Activated T-cell treated with anti-CD3 and anti-CD28 coated beads, Interleukin-2, amount 50 U/mL, for 48 hours (primary cell): ENCODE measurements around the gene ADAM23.

ENCODE experiments used
- DNase-seq, 2 experiments: peaks; one replicate each; pipeline ENCODE4 v3.0.0-alpha.2; 2020

ADAM23 gene

GRCh38 chr2:206665251-206665650 lies 221.9 kb downstream of the ADAM23 start:
- no peak for DNase-seq
